Right lung (tissue), 5 donors: Measurements from ENCODE around the gene NATD1. TPM values are rescaled to one million over a fixed set of nuclear protein-coding genes. Genes with fewer than 3 reads are reported as not detected.
A peak's percentile ranks its signal among the peaks of the same experiment; 100 is the strongest.
"Not testable (repeated sequence)": the region's sequence is repeated elsewhere in the genome, so short reads cannot be mapped to it uniquely, and the experiment has no call there.

ENCODE experiments used
- DNase-seq, 2 donors: peaks; one replicate each; pipeline ENCODE4 v3.0.0-alpha.2; 2013
- polyA plus RNA-seq, 5 donors: library from polyadenylated mRNA; unstranded; fragments of 120-200 nt; gene quantifications; one replicate each; pipeline versions ENCODE4 v1.2.1 to v1.2.3, GENCODE V29; 2013; ENCODE audit warnings: inconsistent platforms in 1 of 5, low replicate concordance in 1 of 5; ENCODE audit not compliant: insufficient read length in 5 of 5, insufficient read depth in 1 of 5

Gene NATD1
- polyA plus RNA-seq, 5 donors = 7.4 to 9.3 (median 8.8) TPM

GRCh38 chr17:21194226-21194625 is 59.0 kb downstream of the NATD1 start:
- DNase-seq = no peak

DNA sequence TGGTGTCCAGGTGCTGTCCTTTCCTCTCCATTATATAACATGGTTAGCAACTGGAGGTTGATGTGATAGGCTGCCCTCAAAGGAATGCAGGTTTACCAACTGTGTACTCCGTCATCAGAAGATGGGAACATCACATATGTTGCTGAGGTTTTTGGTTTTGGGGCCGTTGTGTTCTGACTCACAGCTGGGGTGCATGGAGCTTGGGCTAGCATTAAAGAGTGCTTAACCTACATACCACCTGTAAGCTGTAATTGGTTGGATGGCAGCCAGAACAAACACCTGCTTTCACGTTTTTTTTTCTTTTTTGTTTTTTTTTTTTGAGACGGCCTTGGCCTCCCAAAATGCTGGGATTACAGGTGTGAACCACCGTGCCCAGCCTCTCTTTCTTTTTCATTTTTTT is 60.2 kb downstream of the NATD1 start:
- no peak for DNase-seq

DNA sequence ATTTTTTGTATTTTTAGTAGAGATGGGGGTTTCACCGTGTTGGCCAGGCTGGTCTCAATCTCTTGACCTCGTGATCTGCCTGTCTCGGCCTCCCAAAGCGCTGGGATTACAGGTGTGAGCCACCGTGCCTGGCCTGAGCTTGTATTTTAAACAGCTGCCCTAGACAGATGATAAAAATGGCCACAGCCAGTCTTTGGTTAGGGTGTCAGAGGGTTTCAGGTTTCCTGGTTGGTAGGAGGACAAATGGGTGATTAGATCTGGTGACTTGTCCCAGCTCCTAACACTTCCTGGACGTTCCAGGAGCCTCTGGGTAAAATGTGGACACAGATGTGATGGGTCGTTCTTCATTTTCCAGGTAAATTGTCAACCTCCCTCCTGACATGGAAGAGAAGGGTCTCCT is 60.8 kb downstream of the NATD1 start:
- not testable (repeated sequence) for DNase-seq

GRCh38 chr17:21191698-21192097 is 61.5 kb downstream of the NATD1 start:
- DNase-seq = peak in 1 of 2 donors; percentile 6

DNA sequence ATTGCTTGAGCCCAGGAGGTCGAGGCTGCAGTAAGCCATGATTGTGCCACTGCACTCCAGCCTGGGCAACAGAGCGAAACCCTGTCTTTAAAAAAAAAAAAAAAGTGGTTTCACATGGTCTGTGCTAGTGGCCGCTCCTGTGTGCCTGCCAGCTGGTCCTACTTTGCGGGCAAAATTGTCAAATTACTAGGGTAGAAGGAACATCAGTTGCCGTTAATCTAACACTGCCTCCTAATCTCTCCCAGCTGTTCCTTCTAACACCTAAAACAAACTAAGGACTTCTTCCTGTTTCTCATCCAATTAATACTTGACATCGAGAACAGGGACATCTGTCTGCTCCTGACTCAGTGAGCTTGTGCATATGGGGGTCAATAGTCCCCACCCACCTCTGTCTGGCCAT is 63.1 kb downstream of the NATD1 start:
- no peak for DNase-seq

DNA sequence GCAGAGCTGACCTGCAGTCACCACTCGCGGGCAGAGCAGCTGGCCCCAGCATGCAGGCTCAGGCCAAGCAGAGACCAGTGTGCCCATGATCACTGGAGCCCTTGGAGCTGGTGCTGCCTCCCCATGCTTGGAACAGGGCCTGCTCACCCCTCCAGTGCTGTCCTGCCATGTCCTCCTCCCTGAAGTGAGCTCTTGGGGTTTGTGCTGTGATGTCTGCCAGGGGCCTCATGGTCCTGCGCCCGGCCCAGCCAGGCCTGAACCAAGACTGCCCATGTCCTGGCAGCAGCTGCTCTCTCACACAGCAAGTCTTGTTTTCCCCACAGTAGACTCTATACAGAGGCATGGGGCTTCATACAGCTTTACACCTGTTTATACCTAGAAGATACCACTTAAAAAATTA is 63.8 kb downstream of the NATD1 start:
- DNase-seq = no peak

Other genes with a start within 250 kb of the NATD1 start
- gene USP22, start 210.4 kb downstream of the NATD1 start, polyA plus RNA-seq = 100 to 1,000 TPM; 183 to 211 (median 189) TPM
- gene DHRS7B, start 126.4 kb downstream of the NATD1 start, polyA plus RNA-seq = 10 to 100 TPM; 24.5 to 28.1 (median 25.0) TPM
- gene TMEM11, start 39.2 kb downstream of the NATD1 start, polyA plus RNA-seq = 10 to 100 TPM; 17.4 to 25.2 (median 20.7) TPM
- 10 to 100 TPM; 19.1 to 30.8 (median 27.2) TPM for gene MAP2K3, start 31.3 kb upstream of the NATD1 start, polyA plus RNA-seq
- 1 to 10 TPM; 2.6 to 6.0 (median 3.6) TPM for gene KCNJ12, start 122.9 kb upstream of the NATD1 start, polyA plus RNA-seq